ENCODE data around the gene UQCRHL. TPM values are rescaled to one million over a fixed set of nuclear protein-coding genes. Genes with fewer than 3 reads are reported as not detected.
A peak's percentile ranks its signal among the peaks of the same experiment; 100 is the strongest.
"Not testable (repeated sequence)": the region's sequence is repeated elsewhere in the genome, so short reads cannot be mapped to it uniquely, and the experiment has no call there.

The UQCRHL gene
- total RNA-seq, 1 experiment from 2014 or later: 8.0 TPM

DNA sequence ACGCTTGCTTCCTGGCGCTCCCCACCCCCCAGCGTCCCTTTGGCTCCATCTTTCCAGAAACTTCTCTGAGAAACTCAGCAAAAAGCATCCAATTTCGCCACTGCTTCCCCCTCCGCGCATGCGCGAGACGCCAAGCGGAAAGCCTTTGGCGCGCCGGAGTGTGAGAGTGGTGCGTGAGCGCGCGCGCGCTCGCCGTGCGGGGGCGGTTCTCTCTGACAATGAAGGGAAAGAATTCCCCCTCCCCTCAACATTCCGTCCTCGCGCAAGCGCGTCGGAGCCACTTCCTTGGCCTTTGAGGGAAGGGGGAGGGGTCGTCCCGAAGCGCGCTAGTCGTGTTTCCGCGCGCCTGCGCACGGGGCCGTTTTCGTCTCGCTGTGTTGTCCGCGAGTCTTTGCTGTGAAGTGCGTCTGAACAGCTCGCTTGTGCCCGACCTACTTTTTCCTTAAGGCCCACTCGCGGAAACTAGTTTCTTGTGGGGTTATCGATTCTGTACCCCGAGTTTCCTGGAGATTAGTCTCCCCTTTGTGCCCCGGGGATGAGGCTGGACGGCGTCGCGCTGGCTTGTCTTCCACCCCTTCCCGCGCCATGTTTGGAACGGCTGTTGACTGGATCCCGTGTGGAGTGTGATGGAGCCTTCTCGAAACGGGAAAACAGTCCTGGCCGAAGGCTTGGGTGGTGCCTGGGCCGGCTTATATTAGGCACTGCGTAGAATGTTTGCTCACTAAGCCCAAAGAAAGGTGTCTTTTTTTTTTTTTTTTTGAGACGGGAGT is 28.5 kb upstream of the UQCRHL start:
- peak; percentile 100 for DNase-seq (ENCODE audit: low spot score)

DNA sequence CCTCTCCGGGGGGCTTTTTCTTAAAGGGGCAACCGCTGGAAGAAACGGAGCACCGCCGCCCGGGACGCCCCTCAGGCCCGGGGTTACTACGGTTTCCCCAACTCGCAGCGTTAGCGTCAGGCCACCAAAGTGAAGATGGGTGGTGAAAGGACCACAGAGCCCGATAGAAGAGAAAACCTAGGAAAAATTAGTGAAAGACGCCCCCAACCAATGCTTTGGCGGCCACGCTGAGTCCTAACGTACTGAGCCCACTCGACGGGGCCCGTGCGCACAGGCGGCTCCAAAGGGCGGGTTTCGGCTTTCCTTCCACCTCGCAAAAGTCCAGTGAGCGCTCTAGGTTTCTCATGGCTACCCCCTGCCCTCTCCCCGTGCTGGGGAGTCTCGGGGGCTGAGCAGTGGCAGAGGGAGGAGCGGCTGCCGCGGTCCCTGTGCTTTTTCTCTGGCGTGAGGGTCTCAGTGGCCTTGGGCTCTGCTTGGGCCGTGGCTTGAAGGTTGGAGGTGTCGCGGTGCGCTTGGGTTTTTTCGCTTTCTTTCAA is 27.8 kb upstream of the UQCRHL start:
- DNase-seq (ENCODE audit: low spot score): no peak

DNA sequence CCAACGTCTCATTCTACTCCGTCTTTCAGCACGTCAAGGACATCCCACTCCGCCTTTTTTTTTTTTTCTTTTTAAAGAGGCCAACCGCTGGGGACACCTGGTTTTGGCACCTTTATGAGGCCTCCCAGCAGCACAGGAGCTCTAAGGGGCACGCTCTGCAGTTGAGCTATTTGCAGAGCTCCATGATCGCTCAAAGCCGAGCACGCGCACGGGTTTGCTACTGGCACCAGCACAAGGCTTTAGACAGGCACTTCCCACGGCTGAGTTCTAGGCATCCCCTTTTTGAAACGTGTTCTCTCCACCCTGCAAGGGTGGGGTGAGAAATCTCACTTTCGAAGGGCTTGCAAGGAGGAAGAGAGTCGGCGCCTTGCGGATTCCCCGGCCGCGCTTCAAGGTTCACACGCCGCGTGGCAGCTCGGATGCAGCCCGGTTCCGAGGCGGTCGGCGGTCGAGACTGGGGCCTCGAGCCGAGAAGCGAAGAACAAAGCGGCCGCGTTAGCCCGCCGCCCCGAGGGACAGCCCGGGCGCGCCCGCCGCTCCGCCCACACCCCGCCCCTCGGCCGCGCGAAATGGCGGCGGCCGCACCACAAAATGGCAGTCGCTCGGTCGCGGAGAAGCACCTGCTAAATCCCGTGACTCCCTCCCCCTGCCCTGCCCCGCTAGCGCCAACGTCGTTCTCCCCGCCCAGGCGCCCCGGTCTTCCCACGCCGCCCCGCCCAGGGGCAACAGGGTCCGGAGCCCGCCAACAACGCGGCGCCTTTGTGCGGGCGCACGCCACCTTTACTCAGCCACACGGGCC is 27.2 kb upstream of the UQCRHL start:
- DNase-seq (ENCODE audit: low spot score): peak; percentile 89

DNA sequence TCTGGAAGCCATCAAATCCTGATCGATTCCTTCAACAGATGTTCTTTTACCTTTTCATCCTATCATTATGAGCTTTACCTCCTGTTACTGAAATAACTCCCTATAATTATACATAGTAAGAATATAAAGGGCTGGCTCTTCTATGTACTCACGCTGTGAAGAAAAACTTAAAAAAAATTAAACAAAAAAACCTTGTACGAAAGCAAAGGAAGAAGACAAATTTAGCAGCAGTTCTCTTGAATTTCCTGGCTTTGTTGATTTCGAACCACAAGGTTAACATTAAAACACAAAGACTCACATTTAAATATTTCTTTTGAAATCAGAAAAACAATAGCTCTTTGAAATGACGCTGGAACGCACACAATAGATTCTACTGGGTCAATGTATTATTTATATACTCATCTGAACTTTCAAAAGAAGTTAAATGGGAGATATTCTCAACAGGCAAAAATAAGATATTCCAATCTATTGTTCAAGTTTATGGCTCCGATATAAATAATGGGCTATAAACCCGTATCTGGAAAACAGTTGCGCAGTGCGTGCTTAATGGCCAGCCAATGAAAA is 26.5 kb upstream of the UQCRHL start:
- DNase-seq (ENCODE audit: low spot score): no peak

DNA sequence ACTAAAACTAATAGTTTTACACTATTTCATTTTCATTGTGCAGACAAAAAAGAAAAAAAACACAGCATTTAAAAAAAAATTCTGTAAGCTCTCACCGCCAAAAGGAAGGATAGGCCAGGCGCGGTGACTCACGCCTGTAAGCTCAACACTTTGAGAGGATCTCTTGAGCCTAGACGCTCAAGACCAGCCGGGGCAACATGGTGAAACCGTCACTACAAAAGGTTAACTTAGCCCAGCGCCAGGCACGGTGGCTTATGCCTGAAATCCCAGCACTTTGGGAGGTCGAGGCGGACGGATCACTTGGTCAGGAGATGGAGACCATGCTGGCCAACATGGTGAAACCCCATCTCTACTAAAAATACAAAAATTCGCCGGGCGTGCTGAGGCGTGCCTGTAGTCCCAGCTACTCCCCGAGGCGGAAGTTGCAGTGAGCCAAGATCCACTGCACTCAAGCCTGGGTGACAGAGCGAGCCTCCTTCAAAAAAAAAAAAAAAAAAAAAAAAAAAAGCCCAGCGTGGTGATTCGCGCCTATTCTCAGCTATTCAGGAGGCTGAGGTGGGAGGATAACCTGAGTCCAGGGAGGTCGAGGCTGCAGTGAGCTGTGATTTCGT is 25.7 kb upstream of the UQCRHL start:
- peak; percentile 83 for DNase-seq (ENCODE audit: low spot score)

DNA sequence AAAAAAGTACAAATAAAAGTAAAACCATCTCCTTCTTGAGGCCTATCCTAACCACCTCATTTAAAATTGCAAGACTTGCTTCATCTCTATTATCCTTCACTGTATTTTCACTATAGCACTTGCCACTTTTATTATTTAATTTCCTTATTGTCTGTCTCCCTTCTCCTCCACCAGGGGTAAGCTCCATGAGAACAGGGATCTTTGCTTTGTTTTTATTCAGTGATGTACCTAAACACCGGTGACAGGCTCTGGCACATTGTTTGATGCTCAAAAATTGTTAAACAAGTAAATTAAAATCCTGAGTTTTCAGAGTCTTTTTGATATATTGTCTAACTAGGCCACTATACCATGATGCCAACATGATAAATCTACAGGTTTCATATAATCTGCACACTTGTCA is 22.8 kb upstream of the UQCRHL start:
- DNase-seq (ENCODE audit: low spot score): no peak

DNA sequence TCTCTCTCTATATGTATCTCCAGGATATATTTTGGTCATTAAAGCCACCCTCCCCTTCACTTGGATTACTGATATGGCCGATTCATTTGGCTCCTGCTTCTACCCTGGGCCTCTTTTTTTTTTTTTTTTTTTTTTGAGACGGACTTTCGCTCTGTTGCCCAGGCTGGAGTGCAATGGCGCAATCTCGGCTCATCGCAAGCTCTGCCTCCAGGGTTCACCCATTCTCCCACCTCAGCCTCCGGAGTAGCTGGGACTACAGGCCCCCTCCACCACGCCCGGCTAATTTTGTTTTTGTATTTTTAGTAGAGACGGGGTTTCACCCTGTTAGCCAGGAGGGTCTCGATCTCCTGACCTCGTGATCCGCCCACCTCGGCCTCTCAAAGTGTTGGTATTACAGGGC is 21.5 kb upstream of the UQCRHL start:
- DNase-seq (ENCODE audit: low spot score): not testable (repeated sequence)

DNA sequence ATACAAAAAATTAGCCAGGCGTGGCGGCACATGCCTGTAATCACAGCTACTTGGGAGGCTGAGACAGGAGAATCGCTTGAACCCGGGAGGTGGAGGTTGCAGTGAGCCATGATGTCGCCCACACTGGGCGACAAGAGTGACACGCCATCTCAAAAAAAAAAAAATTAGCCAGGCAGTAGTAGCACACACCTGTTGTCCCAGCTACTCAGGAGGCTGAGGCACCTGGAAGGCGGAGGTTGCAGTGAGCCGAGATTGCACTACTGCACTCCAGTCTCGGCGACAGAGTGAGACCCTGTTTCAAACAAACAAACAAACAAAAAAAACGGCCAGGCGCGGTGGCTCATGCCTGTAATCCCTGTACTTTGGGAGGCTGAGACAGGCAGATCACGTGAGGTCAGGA is 20.1 kb upstream of the UQCRHL start:
- DNase-seq (ENCODE audit: low spot score): not testable (repeated sequence)

DNA sequence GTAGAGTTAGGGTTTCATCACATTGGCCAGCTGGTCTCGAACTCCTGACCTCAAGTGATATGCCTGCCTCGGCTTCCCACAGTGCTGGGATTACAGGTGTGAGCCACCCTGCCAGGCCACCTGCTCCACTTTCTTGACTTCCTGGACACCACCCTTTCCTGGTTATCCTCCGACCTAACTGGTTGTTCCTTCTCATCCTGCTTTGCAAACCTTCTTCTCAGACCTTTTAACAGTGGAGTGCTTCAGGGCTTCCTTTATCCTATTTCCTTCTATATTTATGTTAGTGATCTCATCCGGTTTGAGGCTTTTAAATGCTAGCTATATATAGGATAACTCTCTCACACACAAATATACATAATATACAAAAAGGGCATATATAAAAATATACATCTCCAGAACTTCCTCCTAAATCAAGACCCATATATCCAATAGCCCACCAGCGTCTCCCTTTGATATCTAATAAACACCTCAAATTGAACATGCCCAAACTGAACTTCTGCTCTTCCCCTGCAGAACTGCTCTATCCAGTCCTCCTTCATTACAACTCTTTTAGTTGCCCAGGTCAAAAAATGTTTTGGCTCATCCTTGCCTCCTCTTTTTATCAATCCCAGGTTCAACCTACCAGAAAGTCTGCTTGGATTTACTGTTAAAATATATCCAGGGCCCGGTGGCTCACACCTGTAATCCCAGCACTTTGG is 19.5 kb upstream of the UQCRHL start:
- no peak for DNase-seq (ENCODE audit: low spot score)

DNA sequence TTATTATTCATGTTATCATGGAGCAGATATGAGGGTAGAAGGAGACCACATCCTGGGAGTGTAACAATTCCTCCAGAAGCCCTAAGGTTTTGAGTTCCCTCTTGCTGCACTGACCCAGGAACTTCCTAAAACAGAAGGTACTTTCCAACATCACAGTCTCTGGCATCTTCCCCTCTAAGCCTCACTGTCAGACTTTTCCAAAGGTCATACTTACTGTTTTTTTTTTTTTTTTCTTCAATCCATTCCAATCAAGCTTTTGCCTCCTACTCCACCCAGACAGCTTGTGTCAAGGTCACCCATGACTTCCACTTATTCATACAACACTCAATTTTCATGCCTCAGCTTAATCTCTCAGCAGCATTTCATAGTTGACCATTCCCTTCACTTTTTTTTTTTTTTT is 18.4 kb upstream of the UQCRHL start:
- DNase-seq (ENCODE audit: low spot score): no peak

DNA sequence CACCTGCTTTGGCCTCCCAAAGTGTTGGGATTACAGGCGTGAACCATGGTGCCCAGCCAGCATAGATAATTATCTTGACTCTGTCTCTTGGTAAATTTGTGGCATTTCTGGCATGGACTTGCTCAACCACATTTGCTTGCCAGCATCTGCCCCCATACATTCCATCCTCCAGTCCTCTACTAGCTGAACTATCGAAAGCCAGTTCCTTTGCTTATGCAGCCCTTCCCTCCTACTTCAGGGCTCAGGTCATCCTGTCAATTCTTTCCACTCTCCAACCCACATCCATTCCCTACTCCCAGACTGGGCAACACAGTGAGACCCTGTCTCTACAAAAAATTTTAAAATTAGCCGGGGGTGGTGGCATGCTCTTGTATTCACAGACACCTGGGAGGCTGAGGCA is 13.0 kb upstream of the UQCRHL start:
- no peak for DNase-seq (ENCODE audit: low spot score)

DNA sequence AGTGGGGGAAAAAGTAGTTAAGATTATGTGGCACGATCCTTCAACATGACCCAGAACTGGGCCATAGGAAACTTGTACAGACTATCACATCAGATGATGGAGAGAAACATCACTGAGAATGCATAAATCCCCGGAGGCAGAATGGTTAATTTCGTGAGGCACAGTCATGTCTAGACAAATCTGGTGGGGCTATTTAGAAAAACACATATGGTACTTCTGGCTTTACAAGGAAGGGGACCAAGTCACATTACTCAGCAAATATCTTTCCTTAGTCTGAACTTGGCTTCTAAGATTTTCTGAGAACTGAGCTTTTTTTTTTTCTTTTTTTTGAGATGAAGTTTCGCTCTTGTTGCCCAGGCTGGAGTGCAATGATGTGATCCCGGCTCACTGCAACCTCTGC is 9.2 kb upstream of the UQCRHL start:
- no peak for DNase-seq (ENCODE audit: low spot score)

DNA sequence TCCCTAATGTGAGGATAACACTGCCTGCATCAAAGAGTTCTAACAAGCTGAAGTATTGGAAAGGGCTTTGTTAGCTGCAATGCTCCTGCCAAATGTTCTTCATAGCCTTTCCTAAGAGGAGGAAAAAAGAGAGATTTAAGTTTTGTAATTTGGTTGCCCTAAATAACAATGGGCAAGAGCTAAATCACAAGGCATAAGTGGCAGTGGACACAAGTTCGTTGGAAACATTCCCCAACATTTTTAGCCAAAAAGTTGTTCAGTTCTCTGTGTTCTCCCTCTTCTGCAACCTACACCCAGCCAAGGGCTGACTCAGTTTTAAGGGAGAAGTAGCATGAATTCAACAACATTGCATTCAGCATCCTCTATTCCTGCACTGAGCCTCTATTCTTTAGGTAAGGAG is 2.6 kb upstream of the UQCRHL start:
- no peak for DNase-seq (ENCODE audit: low spot score)

DNA sequence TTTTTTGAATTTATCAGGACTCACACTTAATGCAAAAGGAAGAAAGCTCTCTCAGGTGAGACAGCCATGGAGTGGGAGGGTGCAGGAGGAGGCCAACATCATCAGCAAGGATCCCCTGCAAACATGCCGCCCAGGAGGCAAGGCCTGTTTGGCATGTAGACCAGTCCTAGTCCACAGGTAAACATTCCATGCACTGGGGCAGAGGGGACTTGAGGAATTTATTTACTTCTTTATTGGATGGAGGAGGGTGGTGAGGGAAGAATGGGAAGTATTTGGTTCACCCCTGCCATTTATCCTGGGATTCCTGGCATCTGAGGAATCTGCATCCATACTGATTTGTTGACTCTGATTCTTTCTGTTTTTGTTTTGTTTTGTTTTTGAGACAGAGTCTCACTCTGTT is 1.5 kb upstream of the UQCRHL start:
- DNase-seq (ENCODE audit: low spot score): no peak

DNA sequence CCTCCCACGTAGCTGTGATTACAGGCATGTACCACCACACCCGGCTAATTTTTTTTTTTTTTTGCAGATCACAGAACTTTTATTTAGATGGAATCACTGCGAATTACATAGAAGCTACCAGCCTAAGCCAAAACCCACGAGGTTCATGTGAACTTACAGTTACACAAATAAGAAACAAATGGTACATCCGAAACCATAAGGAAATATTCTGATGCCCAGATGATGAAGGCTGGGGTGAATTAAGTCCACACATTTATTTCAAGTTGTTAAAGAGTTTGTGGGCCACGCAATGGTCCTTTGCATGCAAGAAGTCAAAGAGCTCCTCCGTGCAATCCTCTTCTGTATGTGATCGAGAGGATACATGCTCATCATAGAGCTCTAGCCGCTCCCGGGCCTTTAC is 328 bp downstream of the UQCRHL start:
- no peak for DNase-seq (ENCODE audit: low spot score)

DNA sequence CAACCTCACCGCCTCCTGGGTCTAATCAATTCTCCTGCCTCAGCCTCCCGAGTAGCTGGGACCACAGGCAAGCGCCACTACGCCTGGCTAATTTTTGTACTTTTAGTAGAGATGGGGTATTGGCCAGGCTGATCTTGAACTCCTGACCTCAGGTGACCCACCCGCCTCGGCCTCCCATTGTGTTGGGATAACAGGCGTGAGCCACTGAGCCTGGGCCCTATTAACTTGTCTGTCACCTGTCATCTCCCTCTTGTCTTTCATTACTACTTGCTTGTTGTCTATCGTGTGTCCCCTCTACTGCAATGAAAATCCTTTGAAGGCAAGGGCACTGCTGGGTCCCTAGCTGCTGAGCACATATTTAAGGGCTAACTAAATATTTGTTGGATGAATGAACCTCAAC is 3.4 kb downstream of the UQCRHL start:
- DNase-seq (ENCODE audit: low spot score): no peak

DNA sequence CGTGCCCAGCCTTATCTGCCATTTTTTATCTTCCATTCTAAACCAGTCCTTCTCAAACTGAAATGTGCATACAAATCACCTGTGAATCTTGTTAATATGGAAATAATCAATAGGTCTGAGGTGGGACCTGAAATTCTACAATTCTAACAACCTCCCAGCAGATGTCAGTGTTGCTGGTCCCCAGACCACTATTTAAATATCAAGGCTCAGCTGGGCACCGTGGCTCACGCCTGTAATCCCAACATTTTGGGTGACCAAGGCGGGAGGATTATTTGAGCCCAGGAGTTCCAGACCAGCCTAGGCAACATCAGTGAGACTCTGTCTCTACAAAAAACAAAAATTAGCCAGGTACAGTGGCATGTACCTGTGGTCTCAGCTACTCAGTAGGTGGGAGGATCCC is 4.1 kb downstream of the UQCRHL start:
- peak; percentile 52 for DNase-seq (ENCODE audit: low spot score)

DNA sequence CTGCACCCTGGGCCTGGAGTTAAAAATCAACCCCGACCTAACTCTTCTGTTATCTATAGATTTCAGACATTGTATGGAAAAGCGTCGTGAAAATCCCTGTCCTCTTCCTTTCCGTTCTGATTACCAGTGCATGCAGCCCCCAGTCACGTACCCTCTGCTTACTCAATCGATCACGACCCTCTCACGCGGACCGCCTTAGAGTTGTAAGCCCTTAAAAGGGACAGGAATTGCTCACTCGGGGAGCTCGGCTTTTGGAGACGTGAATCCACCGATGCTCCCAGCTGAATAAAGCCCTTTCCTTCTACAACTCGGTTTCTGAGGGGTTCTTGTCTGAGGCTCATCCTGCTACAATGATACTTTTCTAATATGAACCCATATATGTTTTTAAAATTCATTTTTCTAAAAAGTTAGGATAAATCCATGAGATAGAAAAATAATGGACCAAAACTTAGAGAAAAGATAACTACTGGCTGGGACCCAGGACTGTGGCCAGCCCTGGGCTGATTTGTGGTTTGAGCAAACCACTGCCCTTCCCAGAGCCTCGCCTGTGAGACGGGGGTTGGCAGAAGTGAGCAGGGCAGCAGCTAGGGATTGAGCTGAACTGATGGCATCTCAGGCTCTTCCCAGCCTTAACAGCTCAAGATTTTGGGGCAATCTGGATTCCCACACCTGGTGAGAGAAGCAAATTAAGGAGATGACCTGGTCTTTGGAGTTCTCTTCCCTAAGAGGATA is 5.0 kb downstream of the UQCRHL start:
- no peak for DNase-seq (ENCODE audit: low spot score)

DNA sequence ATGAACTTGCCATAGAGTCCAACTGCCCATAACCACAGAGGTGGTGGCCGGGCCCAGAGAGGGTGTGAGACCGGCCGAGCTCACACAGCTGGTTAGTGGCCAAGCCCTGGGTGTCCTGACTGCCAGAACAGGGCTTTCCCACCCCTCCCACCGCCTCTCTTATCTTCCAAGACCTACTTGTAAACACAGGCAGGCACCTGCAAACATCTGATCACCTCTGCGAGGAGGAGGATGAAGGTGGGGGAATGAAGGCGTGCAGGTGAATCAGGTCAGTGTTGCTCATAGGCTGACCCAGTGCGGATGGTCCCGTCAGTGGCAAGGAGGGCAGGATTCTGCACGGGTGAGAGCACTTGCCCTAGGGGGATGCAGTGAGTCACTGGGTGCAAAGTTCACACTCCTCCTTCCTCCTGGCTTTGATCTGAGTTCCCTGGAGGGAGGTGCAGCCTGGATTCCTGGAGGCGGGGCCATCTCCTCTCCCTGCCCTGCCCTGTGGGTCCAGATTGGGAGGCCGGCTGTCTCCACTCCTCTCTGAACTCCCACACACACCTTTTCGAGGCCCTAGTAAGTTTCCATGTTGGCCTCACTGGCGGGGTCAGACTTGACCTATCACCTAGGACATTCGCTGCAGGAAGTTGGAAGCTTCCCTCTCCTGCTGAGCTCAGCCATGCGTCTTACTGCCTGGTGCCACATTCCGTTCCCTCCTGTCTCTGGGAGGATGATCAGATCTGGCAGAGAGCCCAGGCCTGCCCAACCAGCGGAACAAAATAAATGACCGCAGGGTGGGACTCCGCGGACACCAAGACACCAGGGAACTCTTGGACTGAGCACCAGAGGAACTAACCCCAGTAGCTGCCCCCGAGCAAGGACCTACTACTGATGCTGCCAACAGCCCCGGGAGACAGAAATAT is 7.3 kb downstream of the UQCRHL start:
- peak; percentile 95 for DNase-seq (ENCODE audit: low spot score)
